HepG2 (cell line): ENCODE results near the gene MED13L. TPM values are rescaled to one million over a fixed set of nuclear protein-coding genes. Genes with fewer than 3 reads are reported as not detected.
A peak's percentile ranks its signal among the peaks of the same experiment; 100 is the strongest.

Source experiments
- ATAC-seq: fragments of 200-7000 bp; cut with Tn5 transposase; 3 replicates; pipeline ENCODE4 v1.9.1; 2020; ENCODE audit warnings: mild to moderate bottlenecking, moderate library complexity
- BruUV-seq: library from RNA; stranded (reverse); fragments of 400-500 nt; replicated peaks from 2 replicates; lab custom pipeline; 2021; lab: Mats Ljungman, UMichigan
- CTCF ChIA-PET: fragments of 300-600 bp; formaldehyde crosslinking; extraction: SDS; loops from one replicate; lab custom pipeline; 2021; ENCODE audit warnings: low total read pairs, inconsistent platforms, low intra/inter-chr PET ratio; lab: Yijun Ruan, JAX
- POLR2A ChIA-PET: fragments of 350-600 bp; sonication (Branson Sonifier 250); formaldehyde crosslinking; loops from one replicate; lab custom pipeline; 2020; ENCODE audit warnings: antibody characterized with exemption, inconsistent platforms; lab: Yijun Ruan, JAX
- DNase-seq: peaks from one replicate; pipeline ENCODE4 v3.0.0-alpha.2; 2015; ENCODE audit warnings: low spot score
- FAIRE-seq: peaks from 3 replicates; lab custom pipeline; 2011; peaks lifted over from hg19 to GRCh38; lab: Jason Lieb, UNC
- H2AFZ ChIP-seq: one replicate; pipeline ENCODE4 v1.6.1; 2011; ENCODE audit warnings: low read length, inconsistent platforms
- H3K27ac ChIP-seq: fragments of 300-600 bp; 3 replicates; pipeline ENCODE4 v1.8.0; 2011; ENCODE audit warnings: mixed run types, mild to moderate bottlenecking, mixed read lengths, low read length, inconsistent platforms; ENCODE audit not compliant: insufficient read depth; ENCODE audit errors: extremely low read length
- H3K27me3 ChIP-seq, 2 experiments: fragments of 200-600 bp in 1 of 2; 2 replicates in 1 of 2; 3 replicates in 1 of 2; pipeline versions ENCODE4 v1.6.0 to v1.8.0; 2011; ENCODE audit warnings: low read length in 2 of 2, mild to moderate bottlenecking in 2 of 2, moderate library complexity in 2 of 2, inconsistent platforms in 1 of 2; ENCODE audit not compliant: insufficient read depth in 2 of 2, control insufficient read depth in 1 of 2
- H3K36me3 ChIP-seq, 2 experiments: fragments of 200-600 bp in 1 of 2; replicated peaks in 1 of 2; 2 replicates in 1 of 2; 3 replicates in 1 of 2; pipeline versions ENCODE4 v1.5.1 to v1.8.0; 2011; ENCODE audit warnings: low read length in 2 of 2, inconsistent platforms in 1 of 2; ENCODE audit not compliant: insufficient read depth in 2 of 2, control insufficient read depth in 1 of 2
- H3K4me1 ChIP-seq: 2 replicates; pipeline ENCODE4 v1.5.1; 2012; ENCODE audit warnings: low read length, inconsistent platforms; ENCODE audit not compliant: insufficient read depth
- H3K4me2 ChIP-seq: 2 replicates; pipeline ENCODE4 v1.6.0; 2011; ENCODE audit warnings: low read depth, low read length, inconsistent platforms
- H3K4me3 ChIP-seq, 3 experiments: fragments of 200-600 bp in 1 of 3; sonication (generic), shearing (Covaris generic) in 1 of 3; replicated peaks in 1 of 3; 2 replicates each; pipeline ENCODE4 v1.5.1; 2011 to 2016; ENCODE audit warnings: low read length in 3 of 3, inconsistent platforms in 2 of 3, low read depth in 2 of 3, mild to moderate bottlenecking in 2 of 3, control low read depth in 1 of 3, mixed read lengths in 1 of 3; ENCODE audit not compliant: insufficient read depth in 1 of 3
- H3K79me2 ChIP-seq: one replicate; pipeline ENCODE4 v1.6.1; 2011; ENCODE audit warnings: low read length, inconsistent platforms; ENCODE audit not compliant: insufficient read depth
- H3K9ac ChIP-seq: 2 replicates; pipeline ENCODE4 v1.6.0; 2011; ENCODE audit warnings: mild to moderate bottlenecking, low read depth, low read length, inconsistent platforms; ENCODE audit not compliant: insufficient read depth
- H3K9me3 ChIP-seq: 2 replicates; pipeline ENCODE4 v1.5.1; 2012; ENCODE audit warnings: mild to moderate bottlenecking, low read length
- H4K20me1 ChIP-seq: 2 replicates; pipeline ENCODE4 v1.6.0; 2011; ENCODE audit warnings: inconsistent platforms, mild to moderate bottlenecking, low read length, moderate library complexity; ENCODE audit not compliant: insufficient read depth
- BRD4 ChIP-seq: sonication (generic); formaldehyde crosslinking; IDR thresholded peaks from 2 replicates; pipeline ENCODE4 v1.4.0; 2020; ENCODE audit warnings: missing genetic modification reagents
- CEBPB ChIP-seq: IDR thresholded peaks from 2 replicates; pipeline ENCODE4 v1.6.1; 2011; ENCODE audit warnings: low read depth, low read length, improper control_type of control experiment, borderline replicate concordance
- HMGA1 ChIP-seq: sonication (generic); formaldehyde crosslinking; conservative IDR thresholded peaks from 2 replicates; pipeline ENCODE4 v1.4.0; 2020; ENCODE audit warnings: missing genetic modification reagents
- KMT2A ChIP-seq: sonication (generic); formaldehyde crosslinking; IDR thresholded peaks from 2 replicates; pipeline ENCODE4 v1.4.0; 2020; ENCODE audit warnings: missing genetic modification reagents
- ZNF607 ChIP-seq: sonication (generic); formaldehyde crosslinking; IDR thresholded peaks from 2 replicates; pipeline ENCODE4 v1.5.1; 2020; ENCODE audit warnings: missing genetic modification reagents, mild to moderate bottlenecking, borderline replicate concordance
- ZNF691 ChIP-seq: sonication (generic); formaldehyde crosslinking; IDR thresholded peaks from 2 replicates; pipeline ENCODE4 v1.4.0; 2020; ENCODE audit warnings: missing genetic modification reagents, low read depth, mild to moderate bottlenecking, borderline replicate concordance
- ZNF704 ChIP-seq: sonication (generic); formaldehyde crosslinking; IDR thresholded peaks from 2 replicates; pipeline ENCODE4 v1.8.1; 2023; ENCODE audit warnings: mild to moderate bottlenecking, inconsistent platforms, moderate library complexity, missing genetic modification reagents, borderline replicate concordance
- ZSCAN31 ChIP-seq: sonication (generic); formaldehyde crosslinking; IDR thresholded peaks from 2 replicates; pipeline ENCODE4 v1.5.0; 2020; ENCODE audit warnings: low read depth, mild to moderate bottlenecking, missing genetic modification reagents
- WGBS: methylation state at CpG from one replicate; pipeline ENCODE4 v1.1.6; 2017; ENCODE audit warnings: low lambda C conversion rate; 5-methylcytosine and 5-hydroxymethylcytosine counted together
- in situ Hi-C: cut with HindIII; loops from 2 replicates; pipeline ENCODE4 v1.10.0; 2017; ENCODE audit warnings: low pct_unique_long_range_greater_than_20kb; ENCODE audit not compliant: extremely low pct_ligation_motif_present
- intact Hi-C: fragments of 100-400 bp; cut with micrococcal nuclease; formaldehyde crosslinking; loops from one replicate; pipeline ENCODE4 v1.10.0; 2022; ENCODE audit not compliant: unreplicated experiment
- polyA plus RNA-seq, 8 experiments: library from polyadenylated mRNA; depleted of rRNA in 3 of 8; stranded (reverse) in 7 of 8; unstranded in 1 of 8; fragments of >200 nt; fragmentation: Illumina TruSeq in 4 of 8; extraction: Trizol in 4 of 8; gene quantifications; 2 replicates each; pipeline versions ENCODE4 v1.2.1 to v1.2.3, GENCODE V29; 2011 to 2016; ENCODE audit warnings: low read depth in 4 of 8, missing spikeins in 1 of 8, mixed read lengths in 1 of 8; ENCODE audit not compliant: insufficient read depth in 1 of 8
- total RNA-seq, 5 experiments: library from RNA; depleted of rRNA; stranded (reverse); fragments of >200 nt; fragmentation: Illumina TruSeq; extraction: Trizol; gene quantifications; 2 replicates each; pipeline ENCODE4 v1.2.3, GENCODE V29; 2016; ENCODE audit warnings: low read depth in 1 of 5

The MED13L gene
- total and polyA plus RNA-seq, 2 of the 13 experiments (the other 11 are each of a cell fraction or from before 2014, with no cell fraction given), result 24.8 to 38.9 TPM

GRCh38 chr12:116002890-116003536 lies 274.5 kb downstream of the MED13L start:
- WGBS, result 99% methylated on average over 6 of the region's 6 CpGs
- no peak overlapping the region for H3K27ac ChIP-seq
- no peaks in the 10 kb centered on the region for H4K20me1 ChIP-seq
- in situ Hi-C loops, result no loop called here
- H3K79me2 ChIP-seq, result no peaks in the 10 kb centered on the region
- POLR2A ChIA-PET, result no interaction called here
- H3K4me3 ChIP-seq, result no peak overlapping the region
- H2AFZ ChIP-seq, result no peak overlapping the region
- CTCF ChIA-PET, result no interaction called here
- no peaks in the 10 kb centered on the region for H3K9me3 ChIP-seq
- no peak for FAIRE-seq
- no peaks in the 10 kb centered on the region for H3K27me3 ChIP-seq
- no peak overlapping the region for H3K9ac ChIP-seq
- no peaks in the 10 kb centered on the region for H3K4me1 ChIP-seq
- H3K4me2 ChIP-seq, result no peak overlapping the region
- no peak for ATAC-seq
- no TSS peak for BruUV-seq
- no peak for DNase-seq
- intact Hi-C loops, result no loop called here
- TF ChIP-seq ZNF704 (CRISPR knock-in tag), result no peak
- TF ChIP-seq ZNF691, result no peak
- TF ChIP-seq BRD4 (CRISPR knock-in tag), result no peak
- no peak for TF ChIP-seq HMGA1 (CRISPR knock-in tag)
- no peak for TF ChIP-seq ZNF607 (CRISPR knock-in tag)
- TF ChIP-seq ZSCAN31 (CRISPR knock-in tag), result no peak
- TF ChIP-seq KMT2A (CRISPR knock-in tag), result no peak
- peak; percentile 57 for TF ChIP-seq CEBPB
- H3K36me3 ChIP-seq, result peaks cover 4 to 47% of the 10 kb centered on the region in 2 experiments; a peak in 4 of 5 replicates
